Neural cell (in vitro differentiated cells): ENCODE measurements around the gene MDFIC. TPM values are rescaled to one million over a fixed set of nuclear protein-coding genes. Genes with fewer than 3 reads are reported as not detected.

Experiments used
- H2AFZ ChIP-seq: fragments of 200-600, 300-800 bp; sonication (generic), shearing (Covaris generic); 2 replicates; pipeline ENCODE4 v1.6.0; 2014; ENCODE audit warnings: low read depth, mild to moderate bottlenecking, antibody characterized with exemption, low read length, moderate library complexity
- H3F3A ChIP-seq: fragments of 200-600 bp; shearing (Covaris generic); 2 replicates; pipeline ENCODE4 v1.6.1; 2016; ENCODE audit warnings: mild to moderate bottlenecking, moderate library complexity, mixed read lengths, antibody characterized with exemption, low read length; ENCODE audit not compliant: insufficient read depth, poor library complexity, severe bottlenecking
- H3K27ac ChIP-seq: fragments of 200-600, 300-800 bp; sonication (generic), shearing (Covaris generic); 2 replicates; pipeline ENCODE4 v1.5.1; 2014; ENCODE audit warnings: mild to moderate bottlenecking, low read length, moderate library complexity
- H3K27me3 ChIP-seq: fragments of 300-800, 200-600 bp; sonication (generic), shearing (Covaris generic); 2 replicates; pipeline ENCODE4 v1.6.0; 2014; ENCODE audit warnings: mild to moderate bottlenecking, low read depth, low read length, moderate library complexity; ENCODE audit not compliant: insufficient read depth
- H3K36me3 ChIP-seq: fragments of 300-800, 200-600 bp; sonication (generic), shearing (Covaris generic); 2 replicates; pipeline ENCODE4 v1.5.1; 2014; ENCODE audit warnings: mild to moderate bottlenecking, antibody characterized with exemption, low read length, moderate library complexity; ENCODE audit not compliant: insufficient read depth
- H3K4me2 ChIP-seq: fragments of 300-800, 200-600 bp; sonication (generic), shearing (Covaris generic); 2 replicates; pipeline ENCODE4 v1.6.0; 2014; ENCODE audit warnings: mild to moderate bottlenecking, low read length
- H3K4me3 ChIP-seq: fragments of 300-800, 200-600 bp; sonication (generic), shearing (Covaris generic); 2 replicates; pipeline ENCODE4 v1.5.1; 2014; ENCODE audit warnings: mild to moderate bottlenecking, low read length, moderate library complexity
- H3K79me2 ChIP-seq: fragments of 200-600 bp; shearing (Covaris generic); replicated peaks from 2 replicates; pipeline ENCODE4 v1.6.0; 2014; ENCODE audit warnings: mild to moderate bottlenecking, low read length, moderate library complexity; ENCODE audit not compliant: insufficient read depth
- H3K9ac ChIP-seq: fragments of 300-800, 200-600 bp; sonication (generic), shearing (Covaris generic); 2 replicates; pipeline ENCODE4 v1.6.1; 2016; ENCODE audit warnings: mild to moderate bottlenecking, low read length, mixed read lengths
- H3K9me2 ChIP-seq: fragments of 200-600 bp; shearing (Covaris generic); 2 replicates; pipeline ENCODE4 v1.6.1; 2016; ENCODE audit warnings: mild to moderate bottlenecking, low read length, mixed read lengths; ENCODE audit not compliant: insufficient read depth
- H3K9me3 ChIP-seq: fragments of 200-600, 300-800 bp; sonication (generic), shearing (Covaris generic); 2 replicates; pipeline ENCODE4 v1.6.1; 2016; ENCODE audit warnings: mild to moderate bottlenecking, mixed run types, low read length, moderate library complexity, mixed read lengths
- H4K20me1 ChIP-seq: fragments of 200-600 bp; shearing (Covaris generic); 2 replicates; pipeline ENCODE4 v1.6.1; 2016; ENCODE audit warnings: mild to moderate bottlenecking, mixed run types; ENCODE audit not compliant: insufficient read depth
- EP300 ChIP-seq: fragments of 450-650 bp; conservative IDR thresholded peaks from 2 replicates; pipeline ENCODE4 v1.6.1; 2014; ENCODE audit warnings: antibody characterized with exemption, mild to moderate bottlenecking, moderate library complexity; ENCODE audit not compliant: poor library complexity, severe bottlenecking
- EZH2 ChIP-seq: fragments of 200-600, 300-800 bp; shearing (Covaris generic), sonication (generic); IDR thresholded peaks from 2 replicates; pipeline ENCODE4 v1.6.1; 2014; ENCODE audit warnings: antibody characterized with exemption, low read length, borderline replicate concordance, mild to moderate bottlenecking; ENCODE audit not compliant: insufficient read depth, poor library complexity, severe bottlenecking
- MXI1 ChIP-seq: fragments of 450-650 bp; conservative IDR thresholded peaks from 2 replicates; pipeline ENCODE4 v1.6.1; 2014; ENCODE audit warnings: antibody characterized with exemption, mild to moderate bottlenecking; ENCODE audit not compliant: poor library complexity, severe bottlenecking
- POLR2AphosphoS5 ChIP-seq: IDR thresholded peaks from 2 replicates; pipeline ENCODE4 v1.6.1; 2012
- RAD21 ChIP-seq: fragments of 450-650 bp; conservative IDR thresholded peaks from 2 replicates; pipeline ENCODE4 v1.6.1; 2014; ENCODE audit warnings: antibody characterized with exemption, mild to moderate bottlenecking, moderate library complexity
- SMC3 ChIP-seq: fragments of 450-650 bp; conservative IDR thresholded peaks from 2 replicates; pipeline ENCODE4 v1.6.1; 2014; ENCODE audit warnings: antibody characterized with exemption, mild to moderate bottlenecking, moderate library complexity; ENCODE audit not compliant: poor library complexity
- TAF1 ChIP-seq: IDR thresholded peaks from 2 replicates; pipeline ENCODE4 v1.6.1; 2012; ENCODE audit warnings: low read depth
- polyA plus RNA-seq: library from polyadenylated mRNA; depleted of rRNA; stranded (reverse); fragments of >200 nt; gene quantifications from 2 replicates; pipeline ENCODE4 v1.2.3, GENCODE V29; 2014
- TF ChIP-seq, protein P1 (sequence below): fragments of 450-650 bp; IDR thresholded peaks from 2 replicates; pipeline ENCODE4 v1.5.1; 2014; ENCODE audit warnings: antibody characterized with exemption, mild to moderate bottlenecking, moderate library complexity; ENCODE audit not compliant: poor library complexity, severe bottlenecking
- TF ChIP-seq, protein P2 (sequence below): IDR thresholded peaks from 2 replicates; pipeline ENCODE4 v1.6.1; 2012; ENCODE audit warnings: borderline replicate concordance

MDFIC gene
- polyA plus RNA-seq, 1 donor from 2014 or later, result 0.85 TPM

DNA sequence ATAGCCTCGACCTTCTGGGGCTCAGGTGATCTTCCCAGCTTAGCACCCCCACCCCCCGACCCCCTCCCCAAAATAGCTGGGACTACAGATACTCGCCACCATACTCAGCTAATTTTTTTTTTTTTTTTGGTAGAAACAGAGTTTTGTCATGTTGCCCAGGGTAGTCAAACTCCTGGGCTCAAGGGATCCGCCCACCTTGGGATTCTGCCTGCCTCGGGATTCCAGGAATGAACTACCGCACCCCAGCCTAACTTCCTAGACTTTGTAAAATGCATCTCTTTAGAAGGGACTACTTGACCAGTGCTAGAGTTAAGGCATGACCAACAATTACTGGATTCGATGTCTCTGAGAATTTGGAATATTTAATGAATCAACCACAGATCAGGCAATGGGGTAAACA is 85.9 kb downstream of the MDFIC start:
- H3K9me3 ChIP-seq, result no peaks in the 10 kb centered on the region
- TF ChIP-seq TAF1 (no peak), POLR2AphosphoS5 (no peak), MXI1 (no peak)
- H3K27me3 ChIP-seq, result no peaks in the 10 kb centered on the region
- H3K4me3 ChIP-seq, result no peak overlapping the region
- no peak overlapping the region for H2AFZ ChIP-seq
- no peak overlapping the region for H3K27ac ChIP-seq
- H3K36me3 ChIP-seq, result no peaks in the 10 kb centered on the region
- no peaks in the 10 kb centered on the region for H3K9me2 ChIP-seq
- H3K9ac ChIP-seq, result no peak overlapping the region
- no peaks in the 10 kb centered on the region for H3K79me2 ChIP-seq
- H4K20me1 ChIP-seq, result no peaks in the 10 kb centered on the region
- H3F3A ChIP-seq, result no peaks in the 10 kb centered on the region
- H3K4me2 ChIP-seq, result no peak overlapping the region

- Histone ChIP-seq H3K27me3 (no peaks in the 10 kb centered on the region), H3K79me2 (no peaks in the 10 kb centered on the region), H2AFZ (no peak overlapping the region), H3K9me2 (no peaks in the 10 kb centered on the region), H3K27ac (no peak overlapping the region), H3K4me2 (no peak overlapping the region), H3F3A (no peaks in the 10 kb centered on the region), H3K36me3 (no peaks in the 10 kb centered on the region), H4K20me1 (no peaks in the 10 kb centered on the region), H3K9ac (no peak overlapping the region), H3K4me3 (no peak overlapping the region), H3K9me3 (no peaks in the 10 kb centered on the region)
- TF ChIP-seq, protein P1, sequence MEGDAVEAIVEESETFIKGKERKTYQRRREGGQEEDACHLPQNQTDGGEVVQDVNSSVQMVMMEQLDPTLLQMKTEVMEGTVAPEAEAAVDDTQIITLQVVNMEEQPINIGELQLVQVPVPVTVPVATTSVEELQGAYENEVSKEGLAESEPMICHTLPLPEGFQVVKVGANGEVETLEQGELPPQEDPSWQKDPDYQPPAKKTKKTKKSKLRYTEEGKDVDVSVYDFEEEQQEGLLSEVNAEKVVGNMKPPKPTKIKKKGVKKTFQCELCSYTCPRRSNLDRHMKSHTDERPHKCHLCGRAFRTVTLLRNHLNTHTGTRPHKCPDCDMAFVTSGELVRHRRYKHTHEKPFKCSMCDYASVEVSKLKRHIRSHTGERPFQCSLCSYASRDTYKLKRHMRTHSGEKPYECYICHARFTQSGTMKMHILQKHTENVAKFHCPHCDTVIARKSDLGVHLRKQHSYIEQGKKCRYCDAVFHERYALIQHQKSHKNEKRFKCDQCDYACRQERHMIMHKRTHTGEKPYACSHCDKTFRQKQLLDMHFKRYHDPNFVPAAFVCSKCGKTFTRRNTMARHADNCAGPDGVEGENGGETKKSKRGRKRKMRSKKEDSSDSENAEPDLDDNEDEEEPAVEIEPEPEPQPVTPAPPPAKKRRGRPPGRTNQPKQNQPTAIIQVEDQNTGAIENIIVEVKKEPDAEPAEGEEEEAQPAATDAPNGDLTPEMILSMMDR, result no peak
- TF ChIP-seq, protein P2, sequence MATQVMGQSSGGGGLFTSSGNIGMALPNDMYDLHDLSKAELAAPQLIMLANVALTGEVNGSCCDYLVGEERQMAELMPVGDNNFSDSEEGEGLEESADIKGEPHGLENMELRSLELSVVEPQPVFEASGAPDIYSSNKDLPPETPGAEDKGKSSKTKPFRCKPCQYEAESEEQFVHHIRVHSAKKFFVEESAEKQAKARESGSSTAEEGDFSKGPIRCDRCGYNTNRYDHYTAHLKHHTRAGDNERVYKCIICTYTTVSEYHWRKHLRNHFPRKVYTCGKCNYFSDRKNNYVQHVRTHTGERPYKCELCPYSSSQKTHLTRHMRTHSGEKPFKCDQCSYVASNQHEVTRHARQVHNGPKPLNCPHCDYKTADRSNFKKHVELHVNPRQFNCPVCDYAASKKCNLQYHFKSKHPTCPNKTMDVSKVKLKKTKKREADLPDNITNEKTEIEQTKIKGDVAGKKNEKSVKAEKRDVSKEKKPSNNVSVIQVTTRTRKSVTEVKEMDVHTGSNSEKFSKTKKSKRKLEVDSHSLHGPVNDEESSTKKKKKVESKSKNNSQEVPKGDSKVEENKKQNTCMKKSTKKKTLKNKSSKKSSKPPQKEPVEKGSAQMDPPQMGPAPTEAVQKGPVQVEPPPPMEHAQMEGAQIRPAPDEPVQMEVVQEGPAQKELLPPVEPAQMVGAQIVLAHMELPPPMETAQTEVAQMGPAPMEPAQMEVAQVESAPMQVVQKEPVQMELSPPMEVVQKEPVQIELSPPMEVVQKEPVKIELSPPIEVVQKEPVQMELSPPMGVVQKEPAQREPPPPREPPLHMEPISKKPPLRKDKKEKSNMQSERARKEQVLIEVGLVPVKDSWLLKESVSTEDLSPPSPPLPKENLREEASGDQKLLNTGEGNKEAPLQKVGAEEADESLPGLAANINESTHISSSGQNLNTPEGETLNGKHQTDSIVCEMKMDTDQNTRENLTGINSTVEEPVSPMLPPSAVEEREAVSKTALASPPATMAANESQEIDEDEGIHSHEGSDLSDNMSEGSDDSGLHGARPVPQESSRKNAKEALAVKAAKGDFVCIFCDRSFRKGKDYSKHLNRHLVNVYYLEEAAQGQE, result no peak
- TF ChIP-seq SMC3 (no peak), POLR2AphosphoS5 (no peak), MXI1 (no peak), EP300 (no peak), EZH2 (no peak), TAF1 (no peak), RAD21 (no peak)
Measured at GRCh38 chr7:115008465-115009114, 86.7 kb downstream of the MDFIC start.
